ENCODE results near the gene ADAMTS3.
A peak's percentile ranks its signal among the peaks of the same experiment; 100 is the strongest.

The ADAMTS3 gene

GRCh38 chr4:72341432-72341820, 227.6 kb downstream of the ADAMTS3 start:
- no peak for DNase-seq (ENCODE audit: low read depth)

- no peak for DNase-seq (ENCODE audit: low read depth)
These were observed 228.1 kb downstream of the ADAMTS3 start for GRCh38 chr4:72340803-72341431.

- DNase-seq (ENCODE audit: low read depth) = no peak
These were observed 231.0 kb downstream of the ADAMTS3 start for GRCh38 chr4:72338060-72338459.

GRCh38 chr4:72330381-72330780, 238.6 kb downstream of the ADAMTS3 start:
- DNase-seq (ENCODE audit: low read depth) = no peak

GRCh38 chr4:72326692-72327632, 242.1 kb downstream of the ADAMTS3 start:
- no peak for DNase-seq (ENCODE audit: low read depth)

- DNase-seq (ENCODE audit: low read depth) = no peak
These were observed 243.8 kb downstream of the ADAMTS3 start for GRCh38 chr4:72325215-72325614.

- no peak for DNase-seq (ENCODE audit: low read depth)
These were observed 245.8 kb downstream of the ADAMTS3 start for GRCh38 chr4:72323227-72323626.

- DNase-seq (ENCODE audit: low read depth) = no peak
These were observed 248.6 kb downstream of the ADAMTS3 start for GRCh38 chr4:72320223-72320948.

GRCh38 chr4:72319601-72320021, 249.4 kb downstream of the ADAMTS3 start:
- DNase-seq (ENCODE audit: low read depth) = no peak

GRCh38 chr4:72318421-72319170, 250.4 kb downstream of the ADAMTS3 start:
- no peak for DNase-seq (ENCODE audit: low read depth)

GRCh38 chr4:72314869-72315268, 254.2 kb downstream of the ADAMTS3 start:
- no peak for DNase-seq (ENCODE audit: low read depth)

GRCh38 chr4:72313121-72313520, 255.9 kb downstream of the ADAMTS3 start:
- DNase-seq (ENCODE audit: low read depth) = no peak

GRCh38 chr4:72312032-72312650, 256.9 kb downstream of the ADAMTS3 start:
- no peak for DNase-seq (ENCODE audit: low read depth)

GRCh38 chr4:72311291-72311690, 257.7 kb downstream of the ADAMTS3 start:
- no peak for DNase-seq (ENCODE audit: low read depth)

- DNase-seq (ENCODE audit: low read depth) = no peak
These were observed 263.4 kb downstream of the ADAMTS3 start for GRCh38 chr4:72305620-72306019.

- no peak for DNase-seq (ENCODE audit: low read depth)
These were observed 263.9 kb downstream of the ADAMTS3 start for GRCh38 chr4:72305080-72305479.

GRCh38 chr4:72302981-72303704, 265.9 kb downstream of the ADAMTS3 start:
- peak; percentile 11 for DNase-seq (ENCODE audit: low read depth)

GRCh38 chr4:72301759-72302158, 267.3 kb downstream of the ADAMTS3 start:
- no peak for DNase-seq (ENCODE audit: low read depth)

GRCh38 chr4:72300126-72300525, 268.9 kb downstream of the ADAMTS3 start:
- no peak for DNase-seq (ENCODE audit: low read depth)

GRCh38 chr4:72295966-72296557, 273.0 kb downstream of the ADAMTS3 start:
- no peak for DNase-seq (ENCODE audit: low read depth)

Measured in activated T-cell treated with anti-CD3 and anti-CD28 coated beads for 1 hour (primary cell).